Measurements from ENCODE around the gene CMAS.

GRCh38 chr12:22043943-22044342 lies 2.1 kb upstream of the CMAS start:
- TF ChIP-seq CTCF (IDR thresholded peaks at IDR 0.05; ENCODE audit: insufficient read depth, low read length) (no peak), POLR2AphosphoS5 (IDR thresholded peaks at IDR 0.05; ENCODE audit: low read depth) (no peak)

All from HL-60 (cell line).